H1 (cell line): ENCODE results near the gene DAP. TPM values are rescaled to one million over a fixed set of nuclear protein-coding genes. Genes with fewer than 3 reads are reported as not detected.

Source experiments
- CTCF ChIA-PET: fragments of 300-600 bp; sonication (Branson Sonifier 250); formaldehyde crosslinking; loops from one replicate; lab custom pipeline; 2021; ENCODE audit not compliant: partially characterized antibody; lab: Charles Lee
- POLR2A ChIA-PET: fragments of 300-600 bp; sonication (Branson Sonifier 250); formaldehyde crosslinking; loops from one replicate; lab custom pipeline; 2021; ENCODE audit warnings: inconsistent platforms; ENCODE audit not compliant: partially characterized antibody; lab: Charles Lee
- DNase-seq, 2 experiments: peaks; one replicate each; pipeline versions ENCODE4 v3.0.0 to v3.0.0-alpha.2; 2010 to 2022; ENCODE audit warnings: low spot score in 2 of 2, low read depth in 1 of 2, mixed read lengths in 1 of 2
- FAIRE-seq: peaks from 2 replicates; lab custom pipeline; 2011; peaks lifted over from hg19 to GRCh38; lab: Jason Lieb, UNC
- H2AFZ ChIP-seq: 2 replicates; pipeline ENCODE4 v1.8.1; 2012; ENCODE audit warnings: low read length, inconsistent platforms
- H2AK5ac ChIP-seq: 2 replicates; pipeline ENCODE4 v1.6.1; 2013; ENCODE audit warnings: low read depth, low read length
- H2BK120ac ChIP-seq: replicated peaks from 2 replicates; pipeline ENCODE3; 2013; ENCODE audit warnings: low read depth, low read length, inconsistent platforms
- H2BK12ac ChIP-seq: 2 replicates; pipeline ENCODE4 v1.6.1; 2013; ENCODE audit warnings: low read depth, low read length
- H2BK15ac ChIP-seq: 2 replicates; pipeline ENCODE4 v1.6.1; 2013; ENCODE audit warnings: low read length
- H2BK20ac ChIP-seq: 2 replicates; pipeline ENCODE4 v1.6.1; 2013; ENCODE audit warnings: low read length
- H2BK5ac ChIP-seq: 2 replicates; pipeline ENCODE4 v1.6.1; 2013; ENCODE audit warnings: low read depth, low read length
- H3K14ac ChIP-seq: 2 replicates; pipeline ENCODE4 v1.6.1; 2013; ENCODE audit warnings: inconsistent platforms; ENCODE audit not compliant: insufficient read length
- H3K18ac ChIP-seq: 2 replicates; pipeline ENCODE4 v1.6.1; 2013; ENCODE audit warnings: low read length; ENCODE audit errors: extremely low read depth
- H3K23ac ChIP-seq: 2 replicates; pipeline ENCODE4 v1.6.1; 2013; ENCODE audit warnings: inconsistent platforms; ENCODE audit not compliant: insufficient read length
- H3K23me2 ChIP-seq: 2 replicates; pipeline ENCODE4 v1.6.1; 2013; ENCODE audit warnings: low read depth, low read length
- H3K27ac ChIP-seq: 2 replicates; pipeline ENCODE4 v1.6.1; 2011; ENCODE audit warnings: low read depth, low read length, inconsistent platforms
- H3K27me3 ChIP-seq, 4 experiments: replicated peaks in 1 of 4; 1 replicate in 1 of 4; 2 replicates in 3 of 4; pipeline versions ENCODE4 v1.6.1 to v1.8.1; 2011 to 2013; ENCODE audit warnings: low read length in 3 of 4, mild to moderate bottlenecking in 3 of 4, inconsistent platforms in 2 of 4, mixed read lengths in 2 of 4, moderate library complexity in 1 of 4; ENCODE audit not compliant: control insufficient read depth in 3 of 4, insufficient read depth in 3 of 4; ENCODE audit errors: extremely low read depth in 1 of 4
- H3K36me3 ChIP-seq, 4 experiments: 2 replicates each; pipeline versions ENCODE4 v1.6.1 to v1.8.1; 2011 to 2013; ENCODE audit warnings: mild to moderate bottlenecking in 4 of 4, low read length in 3 of 4, moderate library complexity in 2 of 4, control low read depth in 1 of 4, inconsistent platforms in 1 of 4; ENCODE audit not compliant: insufficient read depth in 4 of 4, control insufficient read depth in 2 of 4
- H3K4ac ChIP-seq: replicated peaks from 2 replicates; pipeline ENCODE3; 2013; ENCODE audit warnings: low read length, low read depth, mixed read lengths, inconsistent platforms; ENCODE audit not compliant: insufficient read length
- H3K4me1 ChIP-seq, 4 experiments: replicated peaks in 1 of 4; 1 replicate in 1 of 4; 2 replicates in 3 of 4; pipeline versions ENCODE4 v1.6.1 to v1.8.1; 2011 to 2013; ENCODE audit warnings: low read length in 3 of 4, inconsistent platforms in 2 of 4, mixed read lengths in 1 of 4; ENCODE audit not compliant: insufficient read depth in 4 of 4, control insufficient read depth in 3 of 4
- H3K4me2 ChIP-seq, 2 experiments: 2 replicates each; pipeline versions ENCODE4 v1.6.1 to v1.8.1; 2011 to 2013; ENCODE audit warnings: low read depth in 2 of 2, low read length in 2 of 2, control low read depth in 1 of 2, inconsistent platforms in 1 of 2, mild to moderate bottlenecking in 1 of 2; ENCODE audit not compliant: insufficient read depth in 1 of 2
- H3K4me3 ChIP-seq, 4 experiments: fragments of 200-600, 300-600 bp in 1 of 4; sonication (generic), shearing (Covaris generic), sonication (Bioruptor Twin) in 1 of 4; 2 replicates each; pipeline versions ENCODE4 v1.5.1 to v1.8.1; 2011 to 2016; ENCODE audit warnings: low read length in 4 of 4, low read depth in 3 of 4, control low read depth in 2 of 4, inconsistent platforms in 2 of 4, mild to moderate bottlenecking in 2 of 4, mixed read lengths in 1 of 4, moderate library complexity in 1 of 4; ENCODE audit not compliant: insufficient read depth in 2 of 4; ENCODE audit errors: extremely low read depth in 1 of 4
- H3K56ac ChIP-seq: replicated peaks from 2 replicates; pipeline ENCODE3; 2013; ENCODE audit warnings: low read depth, mild to moderate bottlenecking, mixed read lengths, low read length, inconsistent platforms; ENCODE audit not compliant: insufficient read length
- H3K79me1 ChIP-seq: 2 replicates; pipeline ENCODE4 v1.6.1; 2013; ENCODE audit warnings: low read depth, low read length, control low read depth
- H3K79me2 ChIP-seq, 2 experiments: 2 replicates each; pipeline versions ENCODE4 v1.6.1 to v1.8.1; 2012 to 2013; ENCODE audit warnings: low read length in 2 of 2, mild to moderate bottlenecking in 2 of 2, inconsistent platforms in 1 of 2; ENCODE audit not compliant: insufficient read depth in 2 of 2, control insufficient read depth in 1 of 2
- H3K9ac ChIP-seq, 4 experiments: replicated peaks in 1 of 4; 1 replicate in 1 of 4; 2 replicates in 3 of 4; pipeline versions ENCODE4 v1.6.1 to v1.8.1; 2011 to 2013; ENCODE audit warnings: low read depth in 3 of 4, low read length in 3 of 4, control low read depth in 2 of 4, mild to moderate bottlenecking in 2 of 4, moderate library complexity in 2 of 4, inconsistent platforms in 1 of 4; ENCODE audit errors: extremely low read depth in 1 of 4
- H3K9me3 ChIP-seq, 2 experiments: 2 replicates each; pipeline versions ENCODE4 v1.6.1 to v1.8.1; 2012 to 2013; ENCODE audit warnings: mild to moderate bottlenecking in 2 of 2, moderate library complexity in 2 of 2, control low read depth in 1 of 2, inconsistent platforms in 1 of 2, low read depth in 1 of 2, low read length in 1 of 2, mixed read lengths in 1 of 2; ENCODE audit not compliant: insufficient read depth in 2 of 2
- H4K20me1 ChIP-seq, 2 experiments: replicated peaks in 1 of 2; 2 replicates each; pipeline versions ENCODE3 to v1.8.1; 2011 to 2013; ENCODE audit warnings: inconsistent platforms in 2 of 2, low read length in 2 of 2, mild to moderate bottlenecking in 1 of 2; ENCODE audit not compliant: insufficient read depth in 2 of 2, control insufficient read depth in 1 of 2
- H4K5ac ChIP-seq: 2 replicates; pipeline ENCODE4 v1.6.1; 2013; ENCODE audit warnings: low read length, low read depth, mixed read lengths, inconsistent platforms; ENCODE audit not compliant: insufficient read length
- H4K8ac ChIP-seq: 2 replicates; pipeline ENCODE4 v1.8.0; 2013; ENCODE audit warnings: mild to moderate bottlenecking, moderate library complexity, low read length, inconsistent platforms; ENCODE audit not compliant: insufficient read depth; ENCODE audit errors: extremely low read depth
- H4K91ac ChIP-seq: replicated peaks from 2 replicates; pipeline ENCODE3; 2013; ENCODE audit warnings: low read length, mixed read lengths, inconsistent platforms; ENCODE audit not compliant: insufficient read length
- CREB1 ChIP-seq: IDR thresholded peaks from 2 replicates; pipeline ENCODE4 v1.6.1; 2012; ENCODE audit warnings: inconsistent platforms
- WGBS, 2 experiments: shearing (Covaris generic) in 1 of 2; methylation state at CpG; one replicate each; pipeline versions ENCODE4 v1.1.6 to v1.1.7; 2013 to 2015; ENCODE audit warnings: low lambda C conversion rate in 2 of 2, mixed read lengths in 2 of 2, inconsistent platforms in 1 of 2, low coverage in 1 of 2, missing lambda C conversion rate in 1 of 2; ENCODE audit not compliant: insufficient replicate concordance in 2 of 2, insufficient coverage in 1 of 2, insufficient read length in 1 of 2; ENCODE audit errors: extremely low coverage in 1 of 2, missing lambda C conversion rate in 1 of 2; 5-methylcytosine and 5-hydroxymethylcytosine counted together
- polyA plus RNA-seq, 7 experiments: library from polyadenylated mRNA; depleted of rRNA in 3 of 7; stranded (reverse) in 5 of 7; unstranded in 2 of 7; fragments of >200 nt in 5 of 7; fragments of 200-250 nt in 2 of 7; gene quantifications; 1 replicate in 5 of 7; 2 replicates in 1 of 7; 4 replicates in 1 of 7; pipeline versions ENCODE4 v1.2.1 to v1.2.3, GENCODE V29; 2011 to 2013; ENCODE audit warnings: missing spikeins in 2 of 7, mixed read lengths in 2 of 7
- total RNA-seq: library from RNA; stranded (reverse); fragmentation: NEBNext Ultra II Directional; extraction: Animal tissue kit (Norgen Biotek cat#: 25700); gene quantifications from 2 replicates; pipeline ENCODE4 v1.2.1, GENCODE V29; 2021

DAP gene
- total and polyA plus RNA-seq, 2 of the 8 experiments (the other 6 are each of a cell fraction or from before 2014, with no cell fraction given), result 26.2 to 44.4 TPM

GRCh38 chr5:10723514-10723913 is 37.5 kb downstream of the DAP start:
- Histone ChIP-seq H2BK5ac (no peak overlapping the region), H3K27ac (no peak overlapping the region), H3K4me1 (no peaks in the 10 kb centered on the region), H3K79me1 (no peaks in the 10 kb centered on the region; the same call in 1 of the 2 replicates), H2BK12ac (no peak overlapping the region), H4K91ac (no peak overlapping the region), H3K79me2 (no peaks in the 10 kb centered on the region), H3K23me2 (no peaks in the 10 kb centered on the region), H3K4me2 (no peak overlapping the region), H3K4me3 (no peak overlapping the region), H3K23ac (no peak overlapping the region), H4K8ac (no peak overlapping the region), H3K14ac (no peak overlapping the region), H4K5ac (no peak overlapping the region), H3K56ac (no peak overlapping the region), H3K27me3 (no peaks in the 10 kb centered on the region), H2BK20ac (no peak overlapping the region), H3K9ac (no peak overlapping the region), H3K18ac (no peak overlapping the region), H3K36me3 (no peaks in the 10 kb centered on the region; a peak in 2 of 8 replicates), H2BK120ac (no peak overlapping the region), H4K20me1 (peaks cover 3% of the 10 kb centered on the region in 2 experiments), H3K9me3 (no peaks in the 10 kb centered on the region), H2AK5ac (no peak overlapping the region), H3K4ac (no peak overlapping the region), H2BK15ac (no peak overlapping the region), H2AFZ (no peak overlapping the region)
- POLR2A ChIA-PET, result no interaction called here
- CTCF ChIA-PET, result interaction anchor here (0.9 to 5.4 kb wide), 6 partner anchors 12 to 34 kb away, joined by 3 to 38 read pairs (median 4); no protein-coding TSS in a partner anchor
- WGBS, 2 experiments, result 100% methylated on average over 1 of the region's 1 CpG; no CpG with 5 or more reads in 1 of the 2 experiments
- DNase-seq, result no peak
- FAIRE-seq, result no peak
- TF ChIP-seq CREB1, result no peak
